Ovary (tissue), 9 donors: ENCODE measurements around the gene PARD6B. TPM values are rescaled to one million over a fixed set of nuclear protein-coding genes. Genes with fewer than 3 reads are reported as not detected.
A peak's percentile ranks its signal among the peaks of the same experiment; 100 is the strongest.

Experiments used
- DNase-seq, 5 donors: peaks; one replicate each; pipeline ENCODE4 v3.0.0-alpha.2; 2019 to 2020
- H3K27ac ChIP-seq, 2 donors: fragments of 200-600 bp; one replicate each; pipeline versions ENCODE4 v1.5.1 to v1.8.0; 2019 to 2022
- H3K27me3 ChIP-seq: fragments of 200-600 bp; one replicate; pipeline ENCODE4 v1.8.0; 2022
- H3K36me3 ChIP-seq: fragments of 200-600 bp; sonication (generic); one replicate; pipeline ENCODE4 v1.5.1; 2019
- H3K4me1 ChIP-seq: one replicate; pipeline ENCODE4 v1.8.1; 2013; ENCODE audit warnings: mild to moderate bottlenecking, moderate library complexity; ENCODE audit not compliant: insufficient read depth
- H3K4me3 ChIP-seq: fragments of 200-600 bp; sonication (generic); one replicate; pipeline ENCODE4 v1.5.1; 2017
- H3K9me3 ChIP-seq, 2 donors: fragments of 200-600 bp in 1 of 2; sonication (generic) in 1 of 2; one replicate each; pipeline versions ENCODE4 v1.5.1 to v1.8.1; 2013 to 2019; ENCODE audit warnings: mild to moderate bottlenecking in 1 of 2, moderate library complexity in 1 of 2
- EP300 ChIP-seq: sonication (generic); formaldehyde crosslinking; IDR thresholded peaks from one replicate; pipeline ENCODE4 v1.6.1; 2017; ENCODE audit warnings: antibody characterized with exemption
- POLR2A ChIP-seq: fragments of 450-650 bp; IDR thresholded peaks from one replicate; pipeline ENCODE4 v1.6.1; 2017; ENCODE audit warnings: antibody characterized with exemption, mild to moderate bottlenecking, moderate library complexity
- WGBS, 3 donors: extraction: QIAGEN DNeasy Blood & Tissue Kit in 1 of 3; methylation state at CpG; one replicate each; pipeline versions ENCODE4 v1.1.5 to v1.1.7; 2013 to 2017; 5-methylcytosine and 5-hydroxymethylcytosine counted together
- intact Hi-C, 4 donors: fragments of 100-400 bp; cut with DNase I; formaldehyde crosslinking; loops; one replicate each; pipeline versions ENCODE4 v1.11.0 to v1.15.1; 2022 to 2023
- polyA plus RNA-seq, 2 donors: library from polyadenylated mRNA; stranded (reverse); fragments of 200-250 nt in 1 of 2; fragments of 350-450 nt in 1 of 2; fragmentation: Illumina TruSeq in 1 of 2; extraction: RNeasy Lipid Tissue Mini Kit (QIAGEN cat#74804) in 1 of 2; gene quantifications; one replicate each; pipeline ENCODE4 v1.2.3, GENCODE V29; 2013 to 2014
- total RNA-seq, 7 donors: library from RNA; depleted of rRNA in 2 of 7; stranded (reverse); fragments of >200 nt in 2 of 7; fragmentation: NEBNext Ultra II Directional in 3 of 7; extraction: Animal tissue kit (Norgen Biotek cat#: 25700) in 3 of 7; gene quantifications; one replicate each; pipeline versions ENCODE4 v1.1.0 to v1.2.4, GENCODE V29; 2016 to 2023
- TF ChIP-seq, protein P1 (sequence below), 3 donors: fragments of 450-650 bp in 2 of 3; fragments of 200-600 bp in 1 of 3; IDR thresholded peaks; one replicate each; pipeline versions ENCODE4 v1.5.1 to v1.8.0; 2016 to 2022; ENCODE audit warnings: antibody characterized with exemption in 3 of 3, mild to moderate bottlenecking in 1 of 3
- donor health status: DM: no; HTN: no; CAD: no; lungs with moderate emphysema.
- donor health status: DM: no; HTN: no; CAD: no.
- donor health status: Bipolar disorder and iron deficiency.
- donor health status: DM: yes; HTN: yes; CAD: no.
- donor health status: DM: no; HTN: no; CAD: no.
- donor health status: DM: yes; HTN: yes; CAD: no.

Gene PARD6B
- total and polyA plus RNA-seq, 9 donors, result 0.91 to 14.4 (median 6.0) TPM

DNA sequence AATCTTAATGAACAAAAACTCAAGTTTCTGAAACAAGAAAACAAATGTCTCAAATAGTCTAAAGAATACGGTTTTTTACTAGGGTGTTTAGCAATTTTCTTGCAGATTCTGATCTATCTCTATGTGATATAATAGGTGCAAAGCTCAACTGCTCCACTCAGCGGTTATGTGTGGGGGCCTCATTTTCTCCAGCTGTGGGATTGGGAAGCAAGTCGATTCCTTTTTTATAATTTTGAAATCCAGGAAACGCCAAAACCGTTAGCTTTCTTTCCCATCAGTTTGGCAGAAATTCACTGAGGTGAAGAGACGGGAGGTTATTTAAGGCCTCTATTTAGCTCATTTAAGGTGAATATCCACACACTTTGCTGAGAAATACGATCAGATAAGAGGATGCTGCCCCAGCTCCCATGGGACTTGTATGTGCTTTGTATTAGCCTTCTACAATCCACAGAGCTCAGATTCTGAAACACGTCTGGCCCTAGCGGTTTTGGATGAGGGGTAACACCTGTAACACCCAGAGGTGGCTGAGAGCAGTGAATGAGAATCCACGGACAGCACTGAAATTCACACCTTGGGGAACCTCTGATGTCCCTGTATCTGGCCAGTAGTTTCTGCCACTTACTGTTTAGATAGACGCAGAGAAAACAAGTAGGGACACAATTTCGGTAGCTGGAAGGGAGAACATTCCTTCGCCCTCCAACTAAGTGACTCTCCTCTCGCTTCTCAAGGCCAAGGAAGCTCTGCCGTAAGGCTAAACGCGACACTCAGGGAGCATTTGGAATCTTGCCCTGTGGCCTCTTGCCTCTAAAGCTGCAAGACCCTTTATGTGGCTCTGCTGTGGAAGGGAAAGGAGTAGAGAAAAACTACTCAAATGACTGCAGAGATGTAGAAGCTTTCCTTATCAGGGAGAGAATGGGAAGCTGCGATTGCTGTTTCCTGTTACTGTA lies 56.9 kb downstream of the PARD6B start:
- Histone ChIP-seq H3K36me3 (no peaks in the 10 kb centered on the region), H3K4me3 (no peak overlapping the region), H3K27me3 (no peaks in the 10 kb centered on the region), H3K4me1 (peaks cover 4% of the 10 kb centered on the region), H3K27ac (peak overlapping the region; percentile 23 to 88), H3K9me3 (no peaks in the 10 kb centered on the region)
- WGBS, 3 donors, result 11 to 18% (median 15%) methylated on average over 18 of the region's 18 CpGs
- no peak for TF ChIP-seq POLR2A
- TF ChIP-seq, protein P1, sequence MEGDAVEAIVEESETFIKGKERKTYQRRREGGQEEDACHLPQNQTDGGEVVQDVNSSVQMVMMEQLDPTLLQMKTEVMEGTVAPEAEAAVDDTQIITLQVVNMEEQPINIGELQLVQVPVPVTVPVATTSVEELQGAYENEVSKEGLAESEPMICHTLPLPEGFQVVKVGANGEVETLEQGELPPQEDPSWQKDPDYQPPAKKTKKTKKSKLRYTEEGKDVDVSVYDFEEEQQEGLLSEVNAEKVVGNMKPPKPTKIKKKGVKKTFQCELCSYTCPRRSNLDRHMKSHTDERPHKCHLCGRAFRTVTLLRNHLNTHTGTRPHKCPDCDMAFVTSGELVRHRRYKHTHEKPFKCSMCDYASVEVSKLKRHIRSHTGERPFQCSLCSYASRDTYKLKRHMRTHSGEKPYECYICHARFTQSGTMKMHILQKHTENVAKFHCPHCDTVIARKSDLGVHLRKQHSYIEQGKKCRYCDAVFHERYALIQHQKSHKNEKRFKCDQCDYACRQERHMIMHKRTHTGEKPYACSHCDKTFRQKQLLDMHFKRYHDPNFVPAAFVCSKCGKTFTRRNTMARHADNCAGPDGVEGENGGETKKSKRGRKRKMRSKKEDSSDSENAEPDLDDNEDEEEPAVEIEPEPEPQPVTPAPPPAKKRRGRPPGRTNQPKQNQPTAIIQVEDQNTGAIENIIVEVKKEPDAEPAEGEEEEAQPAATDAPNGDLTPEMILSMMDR (IDR thresholded peaks at IDR 0.05), result peak in 1 of 3 donors; percentile 36
- DNase-seq, result peak; percentile 41 to 65 (median 56)
- intact Hi-C loops, result no loop called here

DNA sequence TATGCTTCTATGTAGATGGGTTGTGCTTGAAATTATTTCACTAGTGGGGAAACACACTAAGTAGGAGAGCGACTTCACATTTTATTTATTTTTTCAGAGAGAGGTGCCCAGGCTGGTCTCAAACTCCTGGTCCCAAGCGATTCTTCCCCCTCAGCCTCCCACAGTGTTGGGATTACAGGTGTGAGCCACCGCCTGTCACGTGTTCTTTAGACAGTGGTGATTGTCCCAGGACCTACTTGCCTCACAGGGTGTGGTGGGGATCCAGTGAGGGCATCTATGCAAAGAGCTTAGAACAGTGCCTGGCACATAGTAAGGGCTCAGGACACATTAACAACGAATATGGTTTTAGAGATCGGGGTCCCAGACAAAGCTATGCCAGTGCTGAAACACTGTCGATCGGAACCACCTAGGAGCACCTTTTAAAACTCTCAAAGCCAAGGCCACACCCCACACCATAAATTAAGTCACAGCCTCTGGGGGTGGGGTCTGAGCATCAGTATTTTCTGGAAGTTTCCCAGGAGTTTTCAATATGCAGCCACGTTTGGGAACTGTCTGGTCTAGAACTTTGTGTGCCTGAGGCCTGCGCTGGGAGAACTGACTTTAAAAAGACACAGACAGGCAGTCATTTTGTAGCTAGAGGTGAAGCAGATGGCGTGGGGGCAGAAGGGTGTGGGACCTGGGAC lies 58.7 kb downstream of the PARD6B start:
- Histone ChIP-seq H3K4me1 (peaks cover 4% of the 10 kb centered on the region), H3K9me3 (no peaks in the 10 kb centered on the region), H3K27me3 (no peaks in the 10 kb centered on the region), H3K4me3 (no peak overlapping the region), H3K36me3 (no peaks in the 10 kb centered on the region), H3K27ac (peak overlapping the region; percentile 78 to 88)
- intact Hi-C loops, result loop anchor here in 1 of 4 donors (10.0 kb wide), 1 partner anchor 135 kb away; no protein-coding TSS in a partner anchor
- DNase-seq, result peak in 2 of 5 donors; percentile 30 to 34
- TF ChIP-seq POLR2A, result no peak
- TF ChIP-seq EP300, result no peak
- TF ChIP-seq, protein P1 (IDR thresholded peaks at IDR 0.05), result no peak
- 74 to 80% (median 77%) methylated on average over 11 of the region's 11 CpGs for WGBS, 3 donors

DNA sequence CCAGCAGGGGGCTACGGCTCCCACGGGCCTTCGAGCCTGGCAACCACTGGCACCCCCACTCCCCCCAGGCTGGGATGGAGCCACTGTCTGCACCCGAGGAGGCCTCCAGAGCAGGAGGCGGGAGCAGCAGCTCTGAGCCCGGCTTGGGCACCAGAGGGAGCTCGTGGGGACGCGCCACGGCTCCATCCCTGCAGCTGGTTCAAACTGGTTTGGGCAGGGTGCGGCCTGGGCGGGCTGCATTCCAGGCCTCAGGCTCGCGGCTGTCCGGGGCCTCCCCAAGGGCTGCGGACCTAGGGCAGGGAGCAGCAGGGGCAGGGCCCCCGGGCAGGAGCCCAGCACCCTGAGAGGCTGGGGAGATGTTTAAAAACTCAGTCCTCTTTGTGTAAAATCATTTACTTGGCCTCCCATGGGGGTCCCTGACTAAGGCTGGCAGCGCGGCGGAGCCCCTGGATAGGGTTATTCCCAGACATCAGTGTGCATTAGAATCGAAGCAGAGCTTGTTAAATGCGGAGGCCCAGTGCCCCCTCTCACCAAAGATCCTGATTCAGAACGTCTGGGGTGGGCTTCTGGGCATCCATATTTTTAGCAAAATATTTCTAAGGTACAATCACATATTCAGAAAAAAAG lies 59.4 kb downstream of the PARD6B start:
- Histone ChIP-seq H3K4me1 (peaks cover 4% of the 10 kb centered on the region), H3K27ac (peak overlapping the region; percentile 78 to 88), H3K36me3 (no peaks in the 10 kb centered on the region), H3K9me3 (no peaks in the 10 kb centered on the region), H3K4me3 (no peak overlapping the region), H3K27me3 (no peaks in the 10 kb centered on the region)
- TF ChIP-seq EP300, result no peak
- TF ChIP-seq, protein P1 (IDR thresholded peaks at IDR 0.05), result peak; percentile 78 to 86 (median 85)
- intact Hi-C loops, result loop anchor here in 1 of 4 donors (10.0 kb wide), 1 partner anchor 134 kb away; no protein-coding TSS in a partner anchor
- 5 to 12% (median 8%) methylated on average over 9 to 23 of the region's 23 CpGs for WGBS, 3 donors
- peak; percentile 91 to 95 (median 92) for DNase-seq
